Stimulated activated CD8-positive, alpha-beta memory T cell treated with anti-CD3 and anti-CD28 coated beads, Interleukin-12 subunit alpha, Interleukin-12 subunit beta, amount 100 ng/mL, for 24 hours (primary cell): Measurements from ENCODE around the gene CD164L2.

ENCODE experiments used
- DNase-seq: peaks from one replicate; pipeline ENCODE4 v3.0.0-alpha.2; 2020; ENCODE audit errors: extremely low read depth

CD164L2 gene

GRCh38 chr1:27346991-27347624 is 36.0 kb downstream of the CD164L2 start:
- no peak for DNase-seq

- DNase-seq: no peak
Observed at GRCh38 chr1:27346357-27346756, 36.8 kb downstream of the CD164L2 start.

GRCh38 chr1:27345272-27345671 is 37.9 kb downstream of the CD164L2 start:
- DNase-seq: no peak

GRCh38 chr1:27343639-27344025 is 39.5 kb downstream of the CD164L2 start:
- no peak for DNase-seq

- DNase-seq: no peak
Observed at GRCh38 chr1:27342778-27343638, 40.1 kb downstream of the CD164L2 start.

GRCh38 chr1:27342391-27342777 is 40.7 kb downstream of the CD164L2 start:
- DNase-seq: no peak

GRCh38 chr1:27341525-27342252 is 41.4 kb downstream of the CD164L2 start, which contains the start of gene SYTL1:
Gene SYTL1 (plus strand): TSS chr1:27342022. CDS start chr1:27345335, 3,313 bp downstream.
- no peak for DNase-seq

GRCh38 chr1:27339213-27339612 is 43.9 kb downstream of the CD164L2 start:
- no peak for DNase-seq

- no peak for DNase-seq
Observed at GRCh38 chr1:27338751-27339150, 44.4 kb downstream of the CD164L2 start.

GRCh38 chr1:27336756-27337155 is 46.4 kb downstream of the CD164L2 start:
- no peak for DNase-seq

- DNase-seq: no peak
Observed at GRCh38 chr1:27335506-27336422, 47.4 kb downstream of the CD164L2 start.

- no peak for DNase-seq
Observed at GRCh38 chr1:27333717-27334279, 49.3 kb downstream of the CD164L2 start.

- DNase-seq: no peak
Observed at GRCh38 chr1:27332536-27333281, 50.4 kb downstream of the CD164L2 start.

GRCh38 chr1:27331922-27332321 is 51.2 kb downstream of the CD164L2 start:
- no peak for DNase-seq

- DNase-seq: no peak
Observed at GRCh38 chr1:27331426-27331825, 51.7 kb downstream of the CD164L2 start.

- no peak for DNase-seq
Observed at GRCh38 chr1:27330786-27331185, 52.3 kb downstream of the CD164L2 start.
